A549 treated with DMSO at 1 μM for 4 hours (cell line): ENCODE results near the gene HP. TPM values are rescaled to one million over a fixed set of nuclear protein-coding genes. Genes with fewer than 3 reads are reported as not detected.

Experiments used
- total RNA-seq: library from RNA; stranded (reverse); fragments of 200-300 nt; extraction: Qiagen RNA extraction; gene quantifications from 5 replicates; pipeline ENCODE4 v1.2.3, GENCODE V29; 2022; ENCODE audit warnings: low read depth

The HP gene
- total RNA-seq, result not detected in 5 replicates

GRCh38 chr16:72054254-72054847 is at the start of gene HP:
Gene HP (plus strand): TSS chr16:72054505. CDS start chr16:72054653, 148 bp downstream.

GRCh38 chr16:72008424-72009216 is 45.7 kb upstream of the HP start, which contains the start of gene DHODH:
Gene DHODH (plus strand): TSS chr16:72008744. CDS start chr16:72008765, 21 bp downstream.

GRCh38 chr16:72093448-72094265 is 39.4 kb downstream of the HP start, which contains the start of the genes DHX38 and TXNL4B:
Gene DHX38 (plus strand): TSS chr16:72093847. CDS start chr16:72096158, 2,311 bp downstream.
Gene TXNL4B (minus strand): TSS chr16:72093620. CDS start chr16:72090749, 2,871 bp downstream.

Other genes with a start within 250 kb of the HP start
- 48.2 to 58.8 TPM (median 53.1 TPM) in 5 replicates for gene AP1G1, start 245.7 kb upstream of the HP start, total RNA-seq
- 15.8 to 20.3 TPM (median 19.1 TPM) in 5 replicates for gene ATXN1L, start 208.5 kb upstream of the HP start, total RNA-seq
- gene ZNF821, start 170.3 kb upstream of the HP start, total RNA-seq, result 2.9 to 4.2 TPM (median 3.7 TPM) in 5 replicates
- 173 to 197 TPM (median 181 TPM) in 5 replicates for gene IST1, start 159.0 kb upstream of the HP start, total RNA-seq
- not detected in 5 replicates for gene PKD1L3, start 54.1 kb upstream of the HP start, total RNA-seq
- gene DHODH, start 45.8 kb upstream of the HP start, total RNA-seq, result 13.7 to 14.1 TPM (median 13.8 TPM) in 5 replicates
- gene HPR, start 8.7 kb downstream of the HP start, total RNA-seq, result not detected in 5 replicates
- 17.0 to 24.6 TPM (median 22.5 TPM) in 5 replicates for gene TXNL4B, start 39.1 kb downstream of the HP start, total RNA-seq
- gene DHX38, start 39.3 kb downstream of the HP start, total RNA-seq, result 45.9 to 55.4 TPM (median 51.3 TPM) in 5 replicates
- 0.07 to 0.21 TPM (median 0.11 TPM) in 5 replicates for gene PMFBP1, start 117.7 kb downstream of the HP start, total RNA-seq